Liver (tissue), 9 donors: ENCODE data around the gene NELL1. TPM values are rescaled to one million over a fixed set of nuclear protein-coding genes. Genes with fewer than 3 reads are reported as not detected.

Source experiments
- DNase-seq: peaks from one replicate; pipeline ENCODE4 v3.0.0-alpha.2; 2017; ENCODE audit warnings: low spot score
- H3K27ac ChIP-seq, 2 donors: one replicate each; pipeline ENCODE4 v1.7.0; 2013; ENCODE audit warnings: inconsistent platforms in 2 of 2, low read length in 2 of 2, control low read depth in 1 of 2, low read depth in 1 of 2, mild to moderate bottlenecking in 1 of 2
- H3K27me3 ChIP-seq, 4 donors: one replicate each; pipeline versions ENCODE4 v1.6.1 to v1.7.0; 2013; ENCODE audit warnings: low read length in 3 of 4, inconsistent platforms in 1 of 4, mild to moderate bottlenecking in 1 of 4, moderate library complexity in 1 of 4; ENCODE audit not compliant: control insufficient read depth in 4 of 4, insufficient read depth in 4 of 4
- H3K36me3 ChIP-seq, 4 donors: one replicate each; pipeline versions ENCODE4 v1.6.1 to v1.7.0; 2013; ENCODE audit warnings: low read length in 3 of 4, mild to moderate bottlenecking in 3 of 4, low read depth in 1 of 4, moderate library complexity in 1 of 4; ENCODE audit not compliant: control insufficient read depth in 4 of 4, insufficient read depth in 3 of 4
- H3K4me1 ChIP-seq, 4 donors: one replicate each; pipeline versions ENCODE4 v1.6.1 to v1.7.0; 2013; ENCODE audit warnings: low read length in 3 of 4, mild to moderate bottlenecking in 3 of 4, moderate library complexity in 1 of 4; ENCODE audit not compliant: control insufficient read depth in 4 of 4, insufficient read depth in 4 of 4
- H3K4me3 ChIP-seq, 3 donors: one replicate each; pipeline versions ENCODE4 v1.6.1 to v1.7.0; 2013; ENCODE audit warnings: low read length in 3 of 3, control low read depth in 1 of 3, low read depth in 1 of 3, mild to moderate bottlenecking in 1 of 3
- H3K9ac ChIP-seq, 2 donors: one replicate each; pipeline ENCODE4 v1.7.0; 2013; ENCODE audit warnings: low read length in 2 of 2, mild to moderate bottlenecking in 2 of 2, moderate library complexity in 2 of 2, control low read depth in 1 of 2, low read depth in 1 of 2
- H3K9me3 ChIP-seq, 4 donors: one replicate each; pipeline versions ENCODE4 v1.6.1 to v1.7.0; 2013; ENCODE audit warnings: low read length in 3 of 4; ENCODE audit not compliant: control insufficient read depth in 4 of 4
- EGR1 ChIP-seq, 2 donors: IDR thresholded peaks; 2 replicates each; pipeline ENCODE4 v1.6.1; 2016 to 2018; ENCODE audit warnings: antibody characterized with exemption in 2 of 2, low read depth in 2 of 2
- FOXA1 ChIP-seq: IDR thresholded peaks from 2 replicates; pipeline ENCODE4 v1.6.1; 2016; ENCODE audit warnings: antibody characterized with exemption
- FOXA2 ChIP-seq: IDR thresholded peaks from 2 replicates; pipeline ENCODE4 v1.6.1; 2016; ENCODE audit warnings: antibody characterized with exemption
- HNF4A ChIP-seq, 2 donors: conservative IDR thresholded peaks; 2 replicates each; pipeline ENCODE4 v1.6.1; 2016; ENCODE audit warnings: antibody characterized with exemption in 2 of 2, mild to moderate bottlenecking in 2 of 2
- HNF4G ChIP-seq: IDR thresholded peaks from 2 replicates; pipeline ENCODE4 v1.6.1; 2016; ENCODE audit warnings: antibody characterized with exemption
- JUND ChIP-seq, 2 donors: IDR thresholded peaks; 2 replicates each; pipeline ENCODE4 v1.6.1; 2016; ENCODE audit warnings: antibody characterized with exemption in 2 of 2
- MAX ChIP-seq: IDR thresholded peaks from 2 replicates; pipeline ENCODE4 v1.6.1; 2016; ENCODE audit warnings: antibody characterized with exemption
- RAD21 ChIP-seq, 2 donors: IDR thresholded peaks; 2 replicates each; pipeline ENCODE4 v1.6.1; 2016; ENCODE audit warnings: antibody characterized with exemption in 2 of 2, mild to moderate bottlenecking in 2 of 2
- REST ChIP-seq: IDR thresholded peaks from 2 replicates; pipeline ENCODE4 v1.6.1; 2016; ENCODE audit warnings: antibody characterized with exemption, mild to moderate bottlenecking
- RXRA ChIP-seq, 2 donors: IDR thresholded peaks; 2 replicates each; pipeline ENCODE4 v1.6.1; 2017 to 2018; ENCODE audit warnings: antibody characterized with exemption in 2 of 2, mild to moderate bottlenecking in 1 of 2
- SP1 ChIP-seq: IDR thresholded peaks from 2 replicates; pipeline ENCODE4 v1.6.1; 2018; ENCODE audit warnings: antibody characterized with exemption, mild to moderate bottlenecking
- TAF1 ChIP-seq: conservative IDR thresholded peaks from 2 replicates; pipeline ENCODE4 v1.6.1; 2016; ENCODE audit warnings: antibody characterized with exemption, mild to moderate bottlenecking
- YY1 ChIP-seq: IDR thresholded peaks from 2 replicates; pipeline ENCODE4 v1.6.1; 2016; ENCODE audit warnings: antibody characterized with exemption, mild to moderate bottlenecking
- ZBTB33 ChIP-seq: IDR thresholded peaks from 2 replicates; pipeline ENCODE4 v1.6.1; 2016; ENCODE audit warnings: antibody characterized with exemption
- WGBS: extraction: QIAGEN DNeasy Blood & Tissue Kit; methylation state at CpG from one replicate; pipeline ENCODE4 v1.1.7; 2013; 5-methylcytosine and 5-hydroxymethylcytosine counted together
- polyA plus RNA-seq, 2 donors: library from polyadenylated mRNA; stranded (reverse) in 1 of 2; unstranded in 1 of 2; fragments of 200-250 nt in 1 of 2; fragments of >200 nt in 1 of 2; fragmentation: Nextera tagmentation in 1 of 2; extraction: Ambion mirVana in 1 of 2; gene quantifications; one replicate each; pipeline versions ENCODE4 v1.2.1 to v1.2.3, GENCODE V29; 2013 to 2015
- total RNA-seq, 2 donors: library from RNA; depleted of rRNA; stranded (reverse); fragments of >200 nt; gene quantifications; one replicate each; pipeline ENCODE4 v1.2.3, GENCODE V29; 2014
- TF ChIP-seq, protein P1 (sequence below): IDR thresholded peaks from 2 replicates; pipeline ENCODE4 v1.6.1; 2016; ENCODE audit warnings: antibody characterized with exemption
- donor health status: healthy.
- donor health status: healthy.
- donor health status: healthy.
- donor health status: healthy.
- donor health status: healthy.

Gene NELL1
- total and polyA plus RNA-seq, 4 donors = not detected

GRCh38 chr11:21068886-21069285 is 399.5 kb downstream of the NELL1 start (continued):
- TF ChIP-seq MAX = no peak

GRCh38 chr11:21069909-21070308 is 400.5 kb downstream of the NELL1 start:
- H3K36me3 ChIP-seq = no peaks in the 10 kb centered on the region
- no peaks in the 10 kb centered on the region for H3K27me3 ChIP-seq
- WGBS = 55% methylated on average over 5 of the region's 5 CpGs
- H3K4me3 ChIP-seq = no peak overlapping the region
- no peak overlapping the region for H3K9ac ChIP-seq
- DNase-seq = no peak
- no peaks in the 10 kb centered on the region for H3K9me3 ChIP-seq
- H3K27ac ChIP-seq = no peak overlapping the region
- no peaks in the 10 kb centered on the region for H3K4me1 ChIP-seq
- no peak for TF ChIP-seq MAX
- TF ChIP-seq REST = no peak

DNA sequence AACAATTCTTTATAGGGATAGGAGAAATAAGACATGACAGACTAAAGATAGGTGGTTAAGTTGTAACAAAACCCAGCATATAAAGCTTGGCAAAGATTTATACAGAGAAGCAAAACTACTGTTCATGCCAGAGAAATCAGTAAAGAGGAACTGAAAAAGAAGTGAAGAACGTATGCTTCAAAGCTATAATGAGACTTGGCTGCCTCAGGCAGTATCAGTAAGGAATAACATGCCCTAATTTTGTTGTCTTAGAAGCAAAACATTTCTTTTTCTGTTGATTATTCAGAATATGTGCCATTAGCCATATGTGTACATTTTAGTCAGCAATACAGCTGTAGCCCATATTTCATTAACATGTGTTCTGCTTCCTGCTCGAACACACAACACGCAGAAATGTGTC is 403.2 kb downstream of the NELL1 start:
- Histone ChIP-seq H3K4me1 (no peaks in the 10 kb centered on the region), H3K36me3 (no peaks in the 10 kb centered on the region), H3K4me3 (no peak overlapping the region), H3K27me3 (no peaks in the 10 kb centered on the region), H3K27ac (no peak overlapping the region), H3K9me3 (no peaks in the 10 kb centered on the region), H3K9ac (no peak overlapping the region)
- no peak for TF ChIP-seq HNF4G
- no peak for TF ChIP-seq RAD21 (IDR thresholded peaks at IDR 0.05)
- no peak for TF ChIP-seq YY1
- TF ChIP-seq EGR1 (IDR thresholded peaks at IDR 0.05; ENCODE audit: low read depth in 2 of 2) = no peak
- no peak for TF ChIP-seq TAF1
- TF ChIP-seq FOXA1 = no peak
- TF ChIP-seq RXRA (IDR thresholded peaks at IDR 0.05) = no peak
- no peak for TF ChIP-seq MAX
- TF ChIP-seq JUND (IDR thresholded peaks at IDR 0.05) = no peak
- TF ChIP-seq ZBTB33 = no peak
- TF ChIP-seq, protein P1, sequence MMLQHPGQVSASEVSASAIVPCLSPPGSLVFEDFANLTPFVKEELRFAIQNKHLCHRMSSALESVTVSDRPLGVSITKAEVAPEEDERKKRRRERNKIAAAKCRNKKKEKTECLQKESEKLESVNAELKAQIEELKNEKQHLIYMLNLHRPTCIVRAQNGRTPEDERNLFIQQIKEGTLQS = no peak
- no peak for TF ChIP-seq SP1
- TF ChIP-seq FOXA2 = no peak
- TF ChIP-seq REST = no peak
- no peak for TF ChIP-seq HNF4A (conservative IDR thresholded peaks at IDR 0.05)
- DNase-seq = no peak
- WGBS = 61% methylated on average over 3 of the region's 3 CpGs
